GM12872 (cell line): ENCODE measurements around the gene C10orf53.

ENCODE experiments used
- TF ChIP-seq, protein P1 (sequence below): IDR thresholded peaks from 3 replicates; pipeline ENCODE4 v1.5.1; 2011; ENCODE audit warnings: low read depth, mild to moderate bottlenecking, low read length, moderate library complexity; ENCODE audit not compliant: insufficient read depth

Gene C10orf53

DNA sequence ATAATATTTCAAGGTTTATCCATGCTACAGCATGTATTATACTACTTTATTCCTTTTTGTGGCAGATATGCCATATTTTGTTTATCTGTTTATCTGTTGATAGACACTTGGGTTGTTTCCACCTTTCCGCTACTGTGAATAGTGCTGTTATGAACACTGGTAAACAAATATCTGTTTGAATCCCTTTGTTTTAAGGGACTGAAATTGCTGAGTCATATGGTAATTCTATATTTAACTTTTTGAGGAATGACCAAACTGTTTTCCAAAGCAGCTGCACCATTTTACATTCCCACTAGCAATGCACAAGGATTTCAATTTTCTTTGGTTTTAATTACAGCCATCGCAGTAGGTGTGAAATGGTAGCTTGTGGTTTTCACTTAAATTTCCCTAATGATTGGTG is 3.4 kb downstream of the C10orf53 start:
- TF ChIP-seq, protein P1, sequence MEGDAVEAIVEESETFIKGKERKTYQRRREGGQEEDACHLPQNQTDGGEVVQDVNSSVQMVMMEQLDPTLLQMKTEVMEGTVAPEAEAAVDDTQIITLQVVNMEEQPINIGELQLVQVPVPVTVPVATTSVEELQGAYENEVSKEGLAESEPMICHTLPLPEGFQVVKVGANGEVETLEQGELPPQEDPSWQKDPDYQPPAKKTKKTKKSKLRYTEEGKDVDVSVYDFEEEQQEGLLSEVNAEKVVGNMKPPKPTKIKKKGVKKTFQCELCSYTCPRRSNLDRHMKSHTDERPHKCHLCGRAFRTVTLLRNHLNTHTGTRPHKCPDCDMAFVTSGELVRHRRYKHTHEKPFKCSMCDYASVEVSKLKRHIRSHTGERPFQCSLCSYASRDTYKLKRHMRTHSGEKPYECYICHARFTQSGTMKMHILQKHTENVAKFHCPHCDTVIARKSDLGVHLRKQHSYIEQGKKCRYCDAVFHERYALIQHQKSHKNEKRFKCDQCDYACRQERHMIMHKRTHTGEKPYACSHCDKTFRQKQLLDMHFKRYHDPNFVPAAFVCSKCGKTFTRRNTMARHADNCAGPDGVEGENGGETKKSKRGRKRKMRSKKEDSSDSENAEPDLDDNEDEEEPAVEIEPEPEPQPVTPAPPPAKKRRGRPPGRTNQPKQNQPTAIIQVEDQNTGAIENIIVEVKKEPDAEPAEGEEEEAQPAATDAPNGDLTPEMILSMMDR, result no peak

- TF ChIP-seq, protein P1, result no peak
These were observed 7.2 kb downstream of the C10orf53 start for GRCh38 chr10:49686651-49687050.

GRCh38 chr10:49688261-49688846 is 8.9 kb downstream of the C10orf53 start:
- TF ChIP-seq, protein P1, result no peak

DNA sequence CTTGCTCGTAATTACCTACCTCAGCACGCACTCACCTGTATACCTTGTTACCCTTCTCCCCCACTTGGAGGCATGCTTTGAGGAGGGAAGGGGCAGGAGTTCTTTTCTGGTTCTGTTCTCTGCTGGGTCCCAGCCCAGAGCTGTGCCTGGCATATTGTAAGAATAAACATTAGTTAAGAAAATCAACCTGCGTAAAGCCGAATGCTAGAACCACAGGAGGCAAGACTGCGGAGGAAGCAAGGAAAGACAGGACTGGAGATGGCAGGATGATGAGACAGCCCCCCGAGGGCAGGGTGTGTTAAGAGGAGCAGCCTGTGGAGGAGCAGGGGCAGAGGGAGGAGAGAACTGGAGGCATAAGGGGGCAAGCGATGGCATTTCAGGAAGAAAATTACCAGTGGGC is 9.5 kb downstream of the C10orf53 start:
- TF ChIP-seq, protein P1, result no peak

DNA sequence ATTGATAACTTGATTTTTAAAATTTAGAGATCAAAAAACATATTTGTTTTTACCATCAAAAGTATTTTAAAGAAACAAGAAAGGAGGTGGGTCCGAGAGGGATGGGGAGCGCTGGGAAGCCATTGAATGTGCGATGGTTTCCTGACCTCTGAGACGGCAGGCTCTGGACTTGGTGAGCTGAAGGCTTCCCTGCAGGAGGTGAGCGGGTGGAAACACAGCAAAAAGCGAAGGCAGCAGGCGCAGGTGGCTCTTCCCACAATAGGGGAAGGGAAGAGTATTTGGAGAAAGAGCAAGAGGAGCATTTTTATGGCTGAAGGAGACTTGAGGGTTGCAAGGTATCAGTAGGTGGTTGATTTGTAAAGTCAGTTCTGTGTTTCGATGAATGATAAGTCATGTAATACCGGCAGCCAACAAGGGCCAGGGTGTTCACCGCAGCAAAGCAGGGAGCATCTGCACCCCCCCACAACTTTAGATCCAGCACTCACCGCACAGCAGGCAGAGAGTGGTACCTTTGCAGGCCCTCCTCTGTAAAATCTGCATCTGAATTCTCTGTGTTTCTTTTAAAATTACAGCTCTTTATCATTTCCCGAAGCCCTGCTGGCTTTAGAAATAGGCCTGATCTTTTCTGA is 10.5 kb downstream of the C10orf53 start:
- TF ChIP-seq, protein P1, result no peak

GRCh38 chr10:49690698-49691356 is 11.4 kb downstream of the C10orf53 start:
- TF ChIP-seq, protein P1, result no peak

DNA sequence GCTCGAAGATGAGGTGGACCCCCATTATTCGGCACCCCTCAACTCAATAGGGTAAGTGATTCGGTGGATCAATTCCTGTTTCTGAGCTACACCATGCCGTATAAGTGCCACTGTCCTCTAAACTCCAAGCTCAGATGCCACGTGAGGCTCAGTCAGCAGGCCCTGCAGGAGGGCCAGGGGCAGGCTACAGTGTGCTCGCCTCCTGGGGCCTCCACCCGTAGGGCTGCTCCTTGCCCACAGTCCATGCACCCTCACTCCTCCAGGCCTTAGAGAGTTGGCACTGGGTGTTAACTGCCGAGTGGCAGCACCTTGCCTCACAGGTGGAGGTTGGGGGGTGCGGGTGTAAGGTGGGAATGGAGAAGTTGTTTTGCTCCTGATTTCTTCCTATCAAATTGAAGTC is 12.1 kb downstream of the C10orf53 start:
- TF ChIP-seq, protein P1, result no peak
